SK-N-SH treated with all-trans-retinoic acid at 6 μM for 48 hours (cell line): Measurements from ENCODE around the gene MAPKAPK2.

Experiments used
- ATAC-seq: fragments of 200-7000 bp; cut with Tn5 transposase; 3 replicates; pipeline ENCODE4 v1.9.1; 2020; ENCODE audit warnings: mild to moderate bottlenecking, moderate library complexity
- ARNTL ChIP-seq: fragments of 450-650 bp; formaldehyde crosslinking; IDR thresholded peaks from 2 replicates; pipeline ENCODE4 v1.5.0; 2020; ENCODE audit warnings: low read depth, mild to moderate bottlenecking, moderate library complexity, borderline replicate concordance
- BACH2 ChIP-seq: fragments of 250-450 bp; sonication (Bioruptor Pico); IDR thresholded peaks from 2 replicates; pipeline ENCODE4 v1.9.0; 2021; ENCODE audit warnings: mild to moderate bottlenecking, borderline replicate concordance
- CSDC2 ChIP-seq: fragments of 250-450 bp; sonication (Bioruptor Pico); IDR thresholded peaks from 2 replicates; pipeline ENCODE4 v1.5.0; 2020; ENCODE audit warnings: mild to moderate bottlenecking, moderate library complexity
- ESRRG ChIP-seq: fragments of 250-450 bp; sonication (Bioruptor Pico); IDR thresholded peaks from 2 replicates; pipeline ENCODE4 v1.6.1; 2021; ENCODE audit warnings: mild to moderate bottlenecking
- GLIS3 ChIP-seq: fragments of 250-450 bp; sonication (Bioruptor Pico); IDR thresholded peaks from 2 replicates; pipeline ENCODE4 v1.5.0; 2020; ENCODE audit warnings: mild to moderate bottlenecking, moderate library complexity
- ISL1 ChIP-seq: fragments of 250-450 bp; sonication (Bioruptor Pico); IDR thresholded peaks from 2 replicates; pipeline ENCODE4 v2.1.2; 2022; ENCODE audit warnings: mild to moderate bottlenecking, moderate library complexity
- OSR1 ChIP-seq: fragments of 250-450 bp; sonication (Bioruptor Pico); IDR thresholded peaks from 2 replicates; pipeline ENCODE4 v1.8.0; 2022; ENCODE audit warnings: moderate library complexity, mild to moderate bottlenecking, inconsistent platforms
- PPARA ChIP-seq: fragments of 250-450 bp; sonication (Bioruptor Pico); IDR thresholded peaks from 2 replicates; pipeline ENCODE4 v1.5.0; 2020; ENCODE audit warnings: mild to moderate bottlenecking, borderline replicate concordance
- RARB ChIP-seq: fragments of 250-450 bp; sonication (Bioruptor Pico); IDR thresholded peaks from 2 replicates; pipeline ENCODE4 v1.8.0; 2021; ENCODE audit warnings: mild to moderate bottlenecking, moderate library complexity
- SNAI2 ChIP-seq: fragments of 250-450 bp; sonication (Bioruptor Pico); IDR thresholded peaks from 2 replicates; pipeline ENCODE4 v1.5.0; 2020; ENCODE audit warnings: mild to moderate bottlenecking, moderate library complexity
- TCF4 ChIP-seq: fragments of 250-450 bp; sonication (Bioruptor Pico); IDR thresholded peaks from 2 replicates; pipeline ENCODE4 v1.8.0; 2021; ENCODE audit warnings: mild to moderate bottlenecking, moderate library complexity, borderline replicate concordance
- TOX ChIP-seq: fragments of 250-450 bp; sonication (Bioruptor Pico); IDR thresholded peaks from 2 replicates; pipeline ENCODE4 v1.8.0; 2021; ENCODE audit warnings: mild to moderate bottlenecking, moderate library complexity, borderline replicate concordance
- ZC3H10 ChIP-seq: fragments of 250-450 bp; sonication (Bioruptor Pico); IDR thresholded peaks from 2 replicates; pipeline ENCODE4 v1.5.1; 2021; ENCODE audit warnings: mild to moderate bottlenecking, moderate library complexity
- ZFP3 ChIP-seq: fragments of 250-450 bp; sonication (Bioruptor Pico); IDR thresholded peaks from 2 replicates; pipeline ENCODE4 v1.5.0; 2020; ENCODE audit warnings: mild to moderate bottlenecking, moderate library complexity
- ZFP30 ChIP-seq: fragments of 450-650 bp; formaldehyde crosslinking; IDR thresholded peaks from 2 replicates; pipeline ENCODE4 v1.5.0; 2022; ENCODE audit warnings: mild to moderate bottlenecking, moderate library complexity
- ZNF565 ChIP-seq: fragments of 450-650 bp; formaldehyde crosslinking; conservative IDR thresholded peaks from 2 replicates; pipeline ENCODE4 v1.5.0; 2020; ENCODE audit warnings: low read depth, mild to moderate bottlenecking, moderate library complexity
- ZNF70 ChIP-seq: fragments of 450-650 bp; formaldehyde crosslinking; IDR thresholded peaks from 2 replicates; pipeline ENCODE4 v1.5.0; 2020; ENCODE audit warnings: mild to moderate bottlenecking, moderate library complexity
- ZNF8 ChIP-seq: fragments of 450-650 bp; formaldehyde crosslinking; IDR thresholded peaks from 2 replicates; pipeline ENCODE4 v1.5.0; 2020; ENCODE audit warnings: mild to moderate bottlenecking, moderate library complexity
- TF ChIP-seq, protein P1 (sequence below): fragments of 250-450 bp; sonication (Bioruptor Pico); IDR thresholded peaks from 2 replicates; pipeline ENCODE4 v1.5.1; 2021; ENCODE audit warnings: mild to moderate bottlenecking, moderate library complexity
- TF ChIP-seq, protein P2 (sequence below): fragments of 250-450 bp; sonication (Bioruptor Pico); IDR thresholded peaks from 2 replicates; pipeline ENCODE4 v1.5.1; 2020; ENCODE audit warnings: low read depth, mild to moderate bottlenecking, moderate library complexity
- TF ChIP-seq, protein P3 (sequence below): fragments of 250-450 bp; sonication (Bioruptor Pico); IDR thresholded peaks from 2 replicates; pipeline ENCODE4 v1.8.0; 2020; ENCODE audit warnings: mild to moderate bottlenecking, moderate library complexity, borderline replicate concordance
- TF ChIP-seq, protein P4 (sequence below): fragments of 250-450 bp; sonication (Bioruptor Pico); IDR thresholded peaks from 2 replicates; pipeline ENCODE4 v1.5.0; 2020; ENCODE audit warnings: mild to moderate bottlenecking, moderate library complexity

MAPKAPK2 gene

DNA sequence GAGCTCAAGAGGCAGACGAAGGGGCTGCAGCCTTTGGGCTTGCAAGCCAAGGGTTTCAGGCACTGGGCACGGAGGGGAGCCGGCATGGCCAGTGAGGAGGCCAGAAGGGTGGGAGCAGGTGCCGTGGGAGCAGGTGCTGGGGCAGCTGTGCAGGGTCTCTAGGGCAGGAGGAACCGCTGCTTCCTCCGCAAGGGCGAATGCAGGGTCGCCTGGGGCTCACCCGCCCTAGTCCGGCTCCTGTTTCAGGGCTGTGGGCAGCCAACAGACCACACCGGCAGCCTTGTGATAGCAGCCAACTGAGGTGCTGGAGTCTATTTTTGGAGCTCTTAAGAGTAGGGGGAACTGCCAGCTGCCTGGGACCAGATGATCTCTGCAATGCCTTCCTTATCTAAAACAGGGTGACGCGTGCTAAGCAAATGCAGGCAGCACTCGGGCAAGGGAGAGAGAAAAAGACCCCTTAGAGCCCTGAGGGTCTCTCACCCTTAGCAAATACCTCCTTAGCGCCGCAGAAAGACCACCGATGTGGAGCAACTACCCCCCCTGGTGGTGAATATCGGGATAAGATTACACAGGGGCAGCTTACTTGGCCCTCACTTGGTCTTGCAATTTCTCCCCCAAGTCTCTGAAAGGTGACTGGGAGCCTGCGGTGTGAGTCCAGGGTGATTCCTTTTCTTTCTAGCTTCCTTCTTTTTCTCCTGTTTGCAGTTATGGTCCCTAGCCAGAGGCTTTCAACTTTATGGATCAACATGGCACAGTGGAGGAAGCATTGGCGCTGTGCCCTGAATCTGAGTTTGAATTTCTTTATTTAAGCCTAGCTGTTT lies 20.7 kb upstream of the MAPKAPK2 start:
- peak; percentile 92 for ATAC-seq
- no peak for TF ChIP-seq ZNF8 (CRISPR knock-in tag)
- TF ChIP-seq ZFP30 (CRISPR knock-in tag), result no peak
- TF ChIP-seq, protein P1, sequence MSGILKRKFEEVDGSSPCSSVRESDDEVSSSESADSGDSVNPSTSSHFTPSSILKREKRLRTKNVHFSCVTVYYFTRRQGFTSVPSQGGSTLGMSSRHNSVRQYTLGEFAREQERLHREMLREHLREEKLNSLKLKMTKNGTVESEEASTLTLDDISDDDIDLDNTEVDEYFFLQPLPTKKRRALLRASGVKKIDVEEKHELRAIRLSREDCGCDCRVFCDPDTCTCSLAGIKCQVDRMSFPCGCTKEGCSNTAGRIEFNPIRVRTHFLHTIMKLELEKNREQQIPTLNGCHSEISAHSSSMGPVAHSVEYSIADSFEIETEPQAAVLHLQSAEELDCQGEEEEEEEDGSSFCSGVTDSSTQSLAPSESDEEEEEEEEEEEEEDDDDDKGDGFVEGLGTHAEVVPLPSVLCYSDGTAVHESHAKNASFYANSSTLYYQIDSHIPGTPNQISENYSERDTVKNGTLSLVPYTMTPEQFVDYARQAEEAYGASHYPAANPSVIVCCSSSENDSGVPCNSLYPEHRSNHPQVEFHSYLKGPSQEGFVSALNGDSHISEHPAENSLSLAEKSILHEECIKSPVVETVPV (CRISPR knock-in tag), result no peak
- TF ChIP-seq OSR1 (CRISPR knock-in tag), result no peak
- TF ChIP-seq PPARA (CRISPR knock-in tag), result no peak
- TF ChIP-seq ARNTL (CRISPR knock-in tag), result no peak
- no peak for TF ChIP-seq TCF4 (CRISPR knock-in tag)
- no peak for TF ChIP-seq ZC3H10 (CRISPR knock-in tag)
- no peak for TF ChIP-seq ZFP3 (CRISPR knock-in tag)
- TF ChIP-seq ESRRG, result no peak
- TF ChIP-seq CSDC2 (CRISPR knock-in tag), result no peak
- TF ChIP-seq ZNF565 (CRISPR knock-in tag), result no peak
- TF ChIP-seq, protein P2, sequence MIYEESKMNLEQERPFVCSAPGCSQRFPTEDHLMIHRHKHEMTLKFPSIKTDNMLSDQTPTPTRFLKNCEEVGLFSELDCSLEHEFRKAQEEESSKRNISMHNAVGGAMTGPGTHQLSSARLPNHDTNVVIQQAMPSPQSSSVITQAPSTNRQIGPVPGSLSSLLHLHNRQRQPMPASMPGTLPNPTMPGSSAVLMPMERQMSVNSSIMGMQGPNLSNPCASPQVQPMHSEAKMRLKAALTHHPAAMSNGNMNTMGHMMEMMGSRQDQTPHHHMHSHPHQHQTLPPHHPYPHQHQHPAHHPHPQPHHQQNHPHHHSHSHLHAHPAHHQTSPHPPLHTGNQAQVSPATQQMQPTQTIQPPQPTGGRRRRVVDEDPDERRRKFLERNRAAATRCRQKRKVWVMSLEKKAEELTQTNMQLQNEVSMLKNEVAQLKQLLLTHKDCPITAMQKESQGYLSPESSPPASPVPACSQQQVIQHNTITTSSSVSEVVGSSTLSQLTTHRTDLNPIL (CRISPR knock-in tag), result no peak
- no peak for TF ChIP-seq RARB (CRISPR knock-in tag)
- TF ChIP-seq, protein P3, sequence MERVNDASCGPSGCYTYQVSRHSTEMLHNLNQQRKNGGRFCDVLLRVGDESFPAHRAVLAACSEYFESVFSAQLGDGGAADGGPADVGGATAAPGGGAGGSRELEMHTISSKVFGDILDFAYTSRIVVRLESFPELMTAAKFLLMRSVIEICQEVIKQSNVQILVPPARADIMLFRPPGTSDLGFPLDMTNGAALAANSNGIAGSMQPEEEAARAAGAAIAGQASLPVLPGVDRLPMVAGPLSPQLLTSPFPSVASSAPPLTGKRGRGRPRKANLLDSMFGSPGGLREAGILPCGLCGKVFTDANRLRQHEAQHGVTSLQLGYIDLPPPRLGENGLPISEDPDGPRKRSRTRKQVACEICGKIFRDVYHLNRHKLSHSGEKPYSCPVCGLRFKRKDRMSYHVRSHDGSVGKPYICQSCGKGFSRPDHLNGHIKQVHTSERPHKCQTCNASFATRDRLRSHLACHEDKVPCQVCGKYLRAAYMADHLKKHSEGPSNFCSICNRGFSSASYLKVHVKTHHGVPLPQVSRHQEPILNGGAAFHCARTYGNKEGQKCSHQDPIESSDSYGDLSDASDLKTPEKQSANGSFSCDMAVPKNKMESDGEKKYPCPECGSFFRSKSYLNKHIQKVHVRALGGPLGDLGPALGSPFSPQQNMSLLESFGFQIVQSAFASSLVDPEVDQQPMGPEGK (CRISPR knock-in tag), result no peak
- no peak for TF ChIP-seq GLIS3 (CRISPR knock-in tag)
- no peak for TF ChIP-seq BACH2 (CRISPR knock-in tag)
- TF ChIP-seq TOX (CRISPR knock-in tag), result no peak
- TF ChIP-seq ZNF70 (CRISPR knock-in tag), result no peak
- TF ChIP-seq SNAI2 (CRISPR knock-in tag), result no peak

DNA sequence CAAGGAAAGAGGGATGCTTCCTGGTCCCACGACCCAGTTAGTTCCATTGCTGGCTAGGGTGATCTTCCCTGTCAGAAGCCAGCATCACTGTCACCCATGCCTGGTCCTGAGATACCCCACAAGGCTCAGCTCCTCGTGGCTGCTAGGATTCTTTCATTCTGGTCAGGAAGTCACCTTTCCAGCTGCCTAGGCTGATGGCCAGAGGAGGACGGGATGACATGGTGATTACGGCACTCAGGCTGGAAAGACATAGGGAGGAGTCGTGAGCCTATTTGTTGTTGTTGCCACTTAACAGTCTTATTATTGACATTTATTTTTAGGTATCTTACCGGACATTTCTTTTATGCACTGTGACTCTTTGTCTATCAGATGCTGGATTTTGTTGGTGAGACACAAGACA lies 20.0 kb upstream of the MAPKAPK2 start:
- TF ChIP-seq TCF4 (CRISPR knock-in tag) (no peak), ZNF70 (CRISPR knock-in tag) (no peak)
- TF ChIP-seq, all 23 proteins: peak for 0
- ATAC-seq, result peak; percentile 4; the same call in 1 of the 3 replicates

DNA sequence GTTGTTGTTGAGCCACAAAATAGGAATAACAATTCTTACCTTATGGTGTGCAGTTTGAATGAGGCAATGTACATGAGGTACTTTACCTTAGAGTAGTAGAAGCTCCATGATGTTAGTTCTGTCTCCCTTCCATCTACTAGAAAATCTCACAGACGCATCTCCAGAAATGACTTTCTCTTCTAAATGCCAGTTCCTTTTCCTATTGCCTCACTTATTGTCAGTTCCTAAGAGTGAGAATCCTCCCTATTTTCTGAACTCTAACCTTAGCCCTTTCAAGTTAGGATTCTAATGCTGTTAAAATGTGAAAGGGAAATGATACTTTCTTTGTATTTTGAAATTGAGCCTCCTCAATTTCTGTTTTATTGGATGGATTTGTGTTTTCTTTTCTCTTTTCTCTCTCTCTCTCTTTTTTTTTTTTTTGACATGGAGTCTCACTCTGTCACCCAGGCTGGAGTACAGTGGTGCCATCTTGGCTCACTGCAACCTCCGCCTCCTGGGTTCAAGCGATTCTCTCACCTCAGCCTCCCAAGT lies 18.6 kb upstream of the MAPKAPK2 start:
- ATAC-seq, result no peak
- TF ChIP-seq RARB (CRISPR knock-in tag), result no peak

DNA sequence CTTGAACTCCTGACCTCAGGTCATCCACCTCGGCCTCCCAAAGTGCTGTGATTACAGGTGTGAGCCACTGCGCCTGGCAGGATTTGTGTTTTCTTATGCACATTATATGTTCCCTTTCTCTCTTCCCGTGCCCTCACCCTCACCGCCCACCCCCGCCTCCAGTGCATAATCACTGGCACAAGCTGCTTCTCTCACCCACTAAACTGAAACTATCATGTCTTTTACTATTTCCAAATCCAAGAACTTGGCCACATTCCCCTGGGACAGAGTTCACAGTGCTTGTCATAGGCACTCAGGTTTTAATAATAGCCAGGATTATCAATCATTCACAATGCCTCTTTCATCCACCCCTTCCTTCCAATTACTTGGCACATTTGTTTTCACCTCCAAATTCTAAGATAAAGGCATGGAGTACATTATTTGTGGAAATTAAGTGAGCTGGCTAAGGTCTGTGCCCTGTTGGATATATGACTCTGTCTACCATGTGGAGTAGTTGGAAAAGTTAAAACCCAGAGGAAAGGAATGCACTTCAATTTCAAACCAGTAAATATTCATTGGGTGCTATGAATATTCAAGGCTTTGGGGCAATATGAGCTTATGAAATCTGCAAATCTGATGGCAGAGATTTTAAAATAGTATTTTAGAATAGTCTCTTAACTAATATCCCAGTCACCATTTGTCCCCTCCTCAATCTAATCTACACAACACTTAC lies 17.6 kb upstream of the MAPKAPK2 start:
- TF ChIP-seq ISL1 (CRISPR knock-in tag), result no peak
- TF ChIP-seq SNAI2 (CRISPR knock-in tag), result no peak
- TF ChIP-seq BACH2 (CRISPR knock-in tag), result no peak
- no peak for TF ChIP-seq TCF4 (CRISPR knock-in tag)
- TF ChIP-seq, protein P1 (CRISPR knock-in tag), result no peak
- no peak for TF ChIP-seq TOX (CRISPR knock-in tag)
- TF ChIP-seq, protein P4, sequence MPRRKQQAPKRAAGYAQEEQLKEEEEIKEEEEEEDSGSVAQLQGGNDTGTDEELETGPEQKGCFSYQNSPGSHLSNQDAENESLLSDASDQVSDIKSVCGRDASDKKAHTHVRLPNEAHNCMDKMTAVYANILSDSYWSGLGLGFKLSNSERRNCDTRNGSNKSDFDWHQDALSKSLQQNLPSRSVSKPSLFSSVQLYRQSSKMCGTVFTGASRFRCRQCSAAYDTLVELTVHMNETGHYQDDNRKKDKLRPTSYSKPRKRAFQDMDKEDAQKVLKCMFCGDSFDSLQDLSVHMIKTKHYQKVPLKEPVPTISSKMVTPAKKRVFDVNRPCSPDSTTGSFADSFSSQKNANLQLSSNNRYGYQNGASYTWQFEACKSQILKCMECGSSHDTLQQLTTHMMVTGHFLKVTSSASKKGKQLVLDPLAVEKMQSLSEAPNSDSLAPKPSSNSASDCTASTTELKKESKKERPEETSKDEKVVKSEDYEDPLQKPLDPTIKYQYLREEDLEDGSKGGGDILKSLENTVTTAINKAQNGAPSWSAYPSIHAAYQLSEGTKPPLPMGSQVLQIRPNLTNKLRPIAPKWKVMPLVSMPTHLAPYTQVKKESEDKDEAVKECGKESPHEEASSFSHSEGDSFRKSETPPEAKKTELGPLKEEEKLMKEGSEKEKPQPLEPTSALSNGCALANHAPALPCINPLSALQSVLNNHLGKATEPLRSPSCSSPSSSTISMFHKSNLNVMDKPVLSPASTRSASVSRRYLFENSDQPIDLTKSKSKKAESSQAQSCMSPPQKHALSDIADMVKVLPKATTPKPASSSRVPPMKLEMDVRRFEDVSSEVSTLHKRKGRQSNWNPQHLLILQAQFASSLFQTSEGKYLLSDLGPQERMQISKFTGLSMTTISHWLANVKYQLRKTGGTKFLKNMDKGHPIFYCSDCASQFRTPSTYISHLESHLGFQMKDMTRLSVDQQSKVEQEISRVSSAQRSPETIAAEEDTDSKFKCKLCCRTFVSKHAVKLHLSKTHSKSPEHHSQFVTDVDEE, result no peak
- TF ChIP-seq RARB (CRISPR knock-in tag), result no peak
- TF ChIP-seq ZNF8 (CRISPR knock-in tag), result no peak
- no peak for TF ChIP-seq ZNF70 (CRISPR knock-in tag)
- ATAC-seq, result no peak
